Mammary epithelial cell (primary cell): Measurements from ENCODE around the gene CELSR1.

Experiments
- EZH2 ChIP-seq: IDR thresholded peaks from 2 replicates; pipeline ENCODE4 v1.6.1; 2012; ENCODE audit warnings: low read length, inconsistent platforms, borderline replicate concordance
- TF ChIP-seq, protein P1 (sequence below), 2 donors: IDR thresholded peaks in 1 of 2; conservative IDR thresholded peaks in 1 of 2; 2 replicates each; pipeline ENCODE4 v1.5.1; 2011 to 2012; ENCODE audit warnings: inconsistent platforms in 2 of 2, low read length in 2 of 2, mild to moderate bottlenecking in 2 of 2, control low read depth in 1 of 2, low read depth in 1 of 2; ENCODE audit not compliant: insufficient read depth in 1 of 2; ENCODE audit errors: extremely low read depth in 1 of 2

DNA sequence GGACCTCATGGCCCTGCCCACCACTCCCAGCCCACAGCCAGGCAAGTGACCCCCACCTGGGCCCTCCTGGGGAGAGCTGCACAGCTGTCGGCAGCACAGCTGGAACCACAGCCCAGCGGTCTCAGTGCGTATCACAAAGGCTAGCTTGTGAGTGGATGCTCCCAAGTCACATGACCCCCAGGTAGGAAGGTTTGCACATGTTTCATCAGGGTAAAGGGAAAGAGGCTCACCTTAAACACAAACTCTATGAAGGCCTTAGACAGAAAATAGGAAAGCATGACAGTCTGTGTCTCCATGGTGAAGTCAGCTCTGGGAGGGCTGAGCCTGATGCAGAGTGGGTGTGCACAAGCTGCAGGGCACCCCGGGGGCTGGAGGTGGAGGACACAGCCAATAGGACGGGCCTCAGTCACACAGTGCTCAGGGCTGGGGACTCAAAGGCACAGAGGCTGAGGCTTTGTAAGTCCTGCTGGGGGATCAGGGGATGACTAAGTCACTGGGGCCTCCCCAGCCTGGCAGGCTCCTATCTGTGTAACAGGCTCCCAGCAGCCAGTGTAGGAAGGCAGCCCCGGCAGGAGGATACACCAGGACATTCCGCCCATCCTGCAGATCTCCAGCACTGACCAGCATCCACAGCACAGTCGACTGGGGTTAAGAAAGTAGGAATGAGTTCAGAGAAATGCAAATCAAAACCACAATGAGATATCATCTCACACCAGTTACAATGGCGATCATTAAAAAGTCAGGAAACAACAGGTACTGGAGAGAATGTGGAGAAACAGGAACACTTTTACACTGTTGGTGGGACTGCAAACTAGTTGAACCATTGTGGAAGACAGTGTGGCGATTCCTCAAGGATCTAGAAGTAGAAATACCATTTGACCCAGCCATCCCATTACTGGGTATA lies 22.0 kb downstream of the CELSR1 start:
- TF ChIP-seq, protein P1, sequence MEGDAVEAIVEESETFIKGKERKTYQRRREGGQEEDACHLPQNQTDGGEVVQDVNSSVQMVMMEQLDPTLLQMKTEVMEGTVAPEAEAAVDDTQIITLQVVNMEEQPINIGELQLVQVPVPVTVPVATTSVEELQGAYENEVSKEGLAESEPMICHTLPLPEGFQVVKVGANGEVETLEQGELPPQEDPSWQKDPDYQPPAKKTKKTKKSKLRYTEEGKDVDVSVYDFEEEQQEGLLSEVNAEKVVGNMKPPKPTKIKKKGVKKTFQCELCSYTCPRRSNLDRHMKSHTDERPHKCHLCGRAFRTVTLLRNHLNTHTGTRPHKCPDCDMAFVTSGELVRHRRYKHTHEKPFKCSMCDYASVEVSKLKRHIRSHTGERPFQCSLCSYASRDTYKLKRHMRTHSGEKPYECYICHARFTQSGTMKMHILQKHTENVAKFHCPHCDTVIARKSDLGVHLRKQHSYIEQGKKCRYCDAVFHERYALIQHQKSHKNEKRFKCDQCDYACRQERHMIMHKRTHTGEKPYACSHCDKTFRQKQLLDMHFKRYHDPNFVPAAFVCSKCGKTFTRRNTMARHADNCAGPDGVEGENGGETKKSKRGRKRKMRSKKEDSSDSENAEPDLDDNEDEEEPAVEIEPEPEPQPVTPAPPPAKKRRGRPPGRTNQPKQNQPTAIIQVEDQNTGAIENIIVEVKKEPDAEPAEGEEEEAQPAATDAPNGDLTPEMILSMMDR (conservative IDR thresholded peaks at IDR 0.05 in 1 of 2, IDR thresholded peaks at IDR 0.05 in 1 of 2; ENCODE audit: extremely low read depth in 1 of 2, insufficient read depth in 1 of 2, low read depth in 1 of 2, low read length in 2 of 2) = no peak
- no peak for TF ChIP-seq EZH2
